PC-3 (cell line): Measurements from ENCODE around the gene FMNL1.

Experiments used
- EZH2 ChIP-seq: fragments of 300-600 bp; sonication (generic); IDR thresholded peaks from one replicate; pipeline ENCODE4 v1.6.1; 2017; ENCODE audit warnings: antibody characterized with exemption, mild to moderate bottlenecking, low read length; ENCODE audit not compliant: unreplicated experiment
- EZH2phosphoT487 ChIP-seq: fragments of 300-600 bp; sonication (generic); IDR thresholded peaks from 2 replicates; pipeline ENCODE4 v1.6.1; 2018; ENCODE audit warnings: mild to moderate bottlenecking, antibody characterized with exemption, low read length, borderline replicate concordance
- TF ChIP-seq, protein P1 (sequence below): fragments of 300-600 bp; sonication (generic); conservative IDR thresholded peaks from 2 replicates; pipeline ENCODE4 v1.5.1; 2017; ENCODE audit warnings: antibody characterized with exemption, low read depth, mild to moderate bottlenecking, low read length

DNA sequence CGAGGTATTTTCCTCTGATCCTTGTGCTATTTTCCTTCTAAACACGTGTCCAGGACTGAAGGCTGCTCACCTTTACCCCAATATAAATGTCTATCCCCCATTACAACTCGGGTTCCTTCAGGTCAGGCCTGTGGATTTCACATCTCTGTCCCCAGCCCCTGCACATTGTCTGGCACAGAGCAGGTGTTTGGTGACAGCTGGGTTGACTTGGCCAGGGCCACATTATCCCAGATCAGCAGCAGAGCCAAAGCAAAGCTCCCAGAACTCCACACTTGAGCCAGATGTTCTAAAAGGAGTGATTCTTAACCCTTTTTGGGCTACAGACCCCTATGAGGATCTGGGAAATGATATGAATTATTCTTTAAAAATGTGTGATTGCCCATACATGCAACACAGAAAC lies 58.2 kb downstream of the FMNL1 start:
- TF ChIP-seq, protein P1, sequence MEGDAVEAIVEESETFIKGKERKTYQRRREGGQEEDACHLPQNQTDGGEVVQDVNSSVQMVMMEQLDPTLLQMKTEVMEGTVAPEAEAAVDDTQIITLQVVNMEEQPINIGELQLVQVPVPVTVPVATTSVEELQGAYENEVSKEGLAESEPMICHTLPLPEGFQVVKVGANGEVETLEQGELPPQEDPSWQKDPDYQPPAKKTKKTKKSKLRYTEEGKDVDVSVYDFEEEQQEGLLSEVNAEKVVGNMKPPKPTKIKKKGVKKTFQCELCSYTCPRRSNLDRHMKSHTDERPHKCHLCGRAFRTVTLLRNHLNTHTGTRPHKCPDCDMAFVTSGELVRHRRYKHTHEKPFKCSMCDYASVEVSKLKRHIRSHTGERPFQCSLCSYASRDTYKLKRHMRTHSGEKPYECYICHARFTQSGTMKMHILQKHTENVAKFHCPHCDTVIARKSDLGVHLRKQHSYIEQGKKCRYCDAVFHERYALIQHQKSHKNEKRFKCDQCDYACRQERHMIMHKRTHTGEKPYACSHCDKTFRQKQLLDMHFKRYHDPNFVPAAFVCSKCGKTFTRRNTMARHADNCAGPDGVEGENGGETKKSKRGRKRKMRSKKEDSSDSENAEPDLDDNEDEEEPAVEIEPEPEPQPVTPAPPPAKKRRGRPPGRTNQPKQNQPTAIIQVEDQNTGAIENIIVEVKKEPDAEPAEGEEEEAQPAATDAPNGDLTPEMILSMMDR: no peak
- TF ChIP-seq EZH2phosphoT487: no peak
- no peak for TF ChIP-seq EZH2
